GM18870 (cell line): ENCODE data around the gene ITGB1BP1.

ENCODE experiments used
- ATAC-seq: cut with Tn5 transposase; IDR thresholded peaks from one replicate; pipeline ENCODE4 v1.9.1; 2021; ENCODE audit warnings: moderate library complexity; ENCODE audit not compliant: unreplicated experiment

ITGB1BP1 gene

DNA sequence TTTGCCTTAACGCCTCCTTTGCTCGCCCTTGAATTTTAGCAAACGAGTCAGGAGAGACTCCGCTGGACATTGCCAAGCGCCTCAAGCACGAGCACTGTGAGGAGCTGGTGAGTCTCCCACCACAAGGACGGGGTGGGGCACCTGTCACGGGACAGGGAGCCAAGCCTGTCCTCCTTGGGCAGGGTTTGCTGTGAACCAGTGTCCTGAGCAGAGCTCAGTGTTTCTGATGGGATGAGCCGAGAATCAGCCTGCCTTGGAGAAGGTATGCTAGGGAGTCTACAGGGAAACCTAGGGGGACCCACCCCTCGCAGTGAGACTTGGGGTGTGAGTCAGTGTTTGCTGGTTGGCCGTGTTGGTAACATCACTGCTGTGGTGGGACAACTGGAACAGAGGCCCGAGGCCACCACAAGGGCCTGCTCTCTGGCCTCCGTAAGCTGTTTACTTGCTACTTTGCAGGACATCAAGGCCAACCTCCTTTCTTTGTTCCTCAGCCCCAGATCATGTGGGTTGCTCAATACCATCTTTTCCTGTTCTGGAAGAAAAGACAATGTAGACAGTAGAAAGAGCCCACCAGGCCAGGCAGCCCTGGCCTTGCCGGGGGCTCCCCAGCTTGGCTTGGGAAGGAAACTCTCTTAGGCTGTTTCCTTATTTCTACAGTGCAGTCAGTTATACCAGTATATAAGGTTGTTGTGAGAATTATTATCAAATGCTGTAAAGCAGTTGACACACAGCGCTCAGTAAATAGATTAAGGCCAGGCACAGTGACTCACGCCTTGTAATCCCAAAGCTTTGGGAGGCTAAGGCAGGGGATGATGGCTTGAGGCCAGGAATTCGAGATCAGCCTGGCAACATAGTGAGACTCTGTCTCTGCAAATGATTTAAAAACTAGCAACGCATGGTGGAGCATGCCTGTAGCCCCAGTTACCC, 42.4 kb downstream of the ITGB1BP1 start:
- ATAC-seq: no peak

- no peak for ATAC-seq
Observed at GRCh38 chr2:9379391-9379755, 44.0 kb downstream of the ITGB1BP1 start.

- ATAC-seq: no peak
Observed at GRCh38 chr2:9378433-9379390, 44.6 kb downstream of the ITGB1BP1 start.

GRCh38 chr2:9377461-9378097, 45.7 kb downstream of the ITGB1BP1 start:
- no peak for ATAC-seq

- no peak for ATAC-seq
Observed at GRCh38 chr2:9375857-9376428, 47.4 kb downstream of the ITGB1BP1 start.

DNA sequence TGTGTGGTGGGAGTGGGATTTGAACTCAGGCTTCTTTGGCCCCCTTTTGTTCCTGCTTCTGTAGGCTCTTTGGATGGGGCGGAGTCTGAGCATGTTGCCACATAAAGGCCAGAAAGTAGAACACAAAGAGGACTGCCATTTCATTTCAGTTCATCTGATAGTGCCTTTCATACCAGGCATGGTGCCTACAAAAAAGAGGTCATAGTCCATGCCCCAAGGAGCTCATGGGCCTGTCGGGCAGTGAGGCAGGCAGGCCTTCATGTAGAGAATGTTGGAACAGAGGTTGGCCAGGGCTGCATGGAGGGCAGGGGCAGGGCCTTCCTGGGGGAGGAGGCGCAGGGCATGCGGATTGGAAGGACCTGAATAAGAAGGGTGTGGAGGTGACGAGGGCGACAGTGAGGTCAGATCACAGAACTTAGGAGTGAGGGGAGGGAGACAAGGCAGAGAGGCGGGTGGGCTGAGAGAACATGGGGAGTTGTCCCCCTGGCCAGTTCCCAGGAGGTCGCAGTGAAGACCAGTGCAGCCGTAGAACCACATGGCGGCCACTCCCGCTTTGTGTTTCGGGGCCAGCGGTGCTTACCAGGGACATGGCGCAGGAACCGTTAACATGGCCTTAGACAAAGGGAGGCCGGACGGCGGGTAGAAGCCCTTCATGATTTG, 49.1 kb downstream of the ITGB1BP1 start:
- ATAC-seq: no peak

DNA sequence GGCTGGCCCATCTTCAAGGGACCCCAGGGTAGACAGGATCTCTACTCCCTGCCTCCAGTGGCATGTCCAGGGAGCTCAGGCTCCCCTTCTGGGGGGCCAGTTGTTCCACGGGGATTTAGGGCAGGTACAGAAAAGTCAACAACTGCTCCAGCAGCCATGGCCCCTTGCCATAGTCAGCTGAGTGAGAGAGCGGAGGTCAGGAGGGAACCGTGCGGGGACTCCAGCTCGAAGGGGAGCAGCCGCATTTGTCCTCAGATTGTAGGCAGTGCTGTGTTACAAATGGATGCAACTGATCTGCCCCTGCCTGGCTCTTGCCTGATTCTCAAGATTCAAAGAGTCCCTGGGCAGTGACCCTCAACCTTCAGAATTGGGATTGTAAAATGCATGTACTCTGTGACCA, 49.9 kb downstream of the ITGB1BP1 start:
- ATAC-seq: no peak

- no peak for ATAC-seq
Observed at GRCh38 chr2:9373047-9373446, 50.3 kb downstream of the ITGB1BP1 start.

GRCh38 chr2:9370746-9371145, 52.6 kb downstream of the ITGB1BP1 start:
- no peak for ATAC-seq

- no peak for ATAC-seq
Observed at GRCh38 chr2:9366026-9366425, 57.3 kb downstream of the ITGB1BP1 start.

DNA sequence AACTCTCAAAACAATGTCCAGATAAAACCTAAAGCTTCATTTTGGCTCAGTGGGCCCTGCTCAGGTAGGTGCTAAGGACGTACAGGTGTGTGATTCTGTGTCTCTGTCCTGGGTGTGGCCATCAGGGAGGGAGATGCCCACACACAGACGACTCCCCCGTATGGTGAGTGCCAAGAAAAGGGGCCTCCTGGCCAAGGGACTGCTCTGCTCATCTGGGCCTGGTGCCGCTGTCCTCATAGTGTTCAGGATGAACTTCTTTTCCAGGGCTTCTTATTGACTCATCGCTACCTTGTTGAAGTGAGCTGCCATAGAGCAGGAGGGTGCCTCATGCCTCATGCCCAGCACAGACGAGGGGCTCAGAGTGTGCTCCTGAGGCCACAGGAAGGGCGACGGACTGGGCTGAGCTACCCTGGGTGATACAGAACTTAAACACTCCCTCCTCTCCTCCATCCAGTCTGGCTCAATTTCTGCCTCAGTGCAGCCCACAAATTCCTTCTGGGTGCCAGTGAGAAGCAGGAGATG, 57.8 kb downstream of the ITGB1BP1 start:
- no peak for ATAC-seq

GRCh38 chr2:9364791-9365497, 58.4 kb downstream of the ITGB1BP1 start:
- no peak for ATAC-seq

DNA sequence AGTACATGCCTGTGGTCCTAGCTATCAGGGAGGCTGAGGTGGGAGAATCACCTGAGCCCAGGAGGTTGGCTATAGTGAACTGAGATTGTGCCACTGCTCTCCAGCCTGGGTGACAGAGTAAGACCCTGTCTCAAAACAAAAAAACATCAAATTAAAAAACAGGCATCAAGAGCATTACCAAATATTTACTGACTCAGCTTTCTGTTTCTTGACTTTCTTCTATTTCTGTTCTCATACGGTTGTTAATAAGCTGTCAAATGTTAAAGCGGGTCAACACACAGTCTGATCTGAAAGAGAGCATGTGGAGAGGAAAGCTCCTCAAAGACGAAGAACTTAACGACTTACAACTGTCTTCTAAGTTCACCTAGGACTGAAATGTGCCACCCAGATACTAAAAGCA, 59.0 kb downstream of the ITGB1BP1 start:
- no peak for ATAC-seq

DNA sequence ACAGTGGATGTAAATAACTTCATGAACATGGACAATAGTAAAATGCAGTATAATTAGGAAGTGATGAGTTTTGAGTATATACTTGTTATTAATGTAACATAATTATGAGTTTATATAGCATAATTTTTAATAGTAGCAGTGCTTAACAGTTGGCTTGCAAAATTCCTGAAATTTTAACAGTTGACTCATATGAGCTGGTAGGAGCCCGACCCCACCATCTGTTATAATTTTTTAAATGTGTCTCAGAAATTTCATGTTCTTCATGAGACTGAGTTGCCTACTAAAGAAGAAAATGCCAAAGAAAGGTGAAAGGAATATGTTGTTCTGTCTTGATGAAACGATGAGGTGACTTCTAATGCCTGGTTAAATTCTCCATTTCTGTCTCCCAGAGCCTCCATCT, 62.6 kb downstream of the ITGB1BP1 start:
- ATAC-seq: no peak

DNA sequence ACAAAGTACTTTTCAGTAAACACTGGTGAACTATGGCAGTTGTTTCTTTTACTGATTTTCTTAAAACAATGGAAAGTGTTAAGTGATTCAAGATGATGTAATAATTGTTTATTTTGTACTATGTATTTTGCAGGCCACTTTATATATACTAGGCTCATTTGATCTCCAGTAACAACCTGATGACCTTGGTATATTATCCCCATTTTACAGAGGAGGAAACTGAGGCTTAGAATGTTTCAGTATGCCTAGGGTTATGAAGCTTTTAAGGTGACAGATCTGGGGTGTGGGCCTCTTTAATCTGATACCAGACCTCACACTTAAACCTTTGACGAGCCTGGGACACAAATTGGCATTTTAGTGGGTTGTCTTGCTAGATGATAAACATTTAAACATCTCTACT, 63.2 kb downstream of the ITGB1BP1 start:
- no peak for ATAC-seq

DNA sequence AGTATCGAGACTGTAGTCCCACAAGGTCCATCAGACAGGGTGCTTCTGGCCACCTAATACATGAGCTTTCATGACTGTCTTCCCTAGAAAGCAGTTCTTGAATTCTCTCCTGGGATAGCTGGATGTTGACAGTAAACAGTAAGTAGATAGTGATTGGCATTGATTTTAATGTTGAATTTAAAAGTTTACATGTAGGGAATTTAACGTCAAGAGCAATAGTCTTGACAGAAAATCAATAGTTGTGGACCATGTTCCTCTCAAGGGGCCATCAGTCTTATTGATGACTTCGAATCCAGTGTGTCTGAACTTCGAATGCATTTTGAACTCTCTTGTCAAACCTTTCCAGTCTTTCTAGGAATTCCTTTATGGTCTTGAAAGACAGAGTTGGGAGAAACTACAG, 63.9 kb downstream of the ITGB1BP1 start:
- no peak for ATAC-seq

- ATAC-seq: no peak
Observed at GRCh38 chr2:9358846-9359245, 64.5 kb downstream of the ITGB1BP1 start.

GRCh38 chr2:9356261-9356660, 67.1 kb downstream of the ITGB1BP1 start:
- ATAC-seq: no peak

DNA sequence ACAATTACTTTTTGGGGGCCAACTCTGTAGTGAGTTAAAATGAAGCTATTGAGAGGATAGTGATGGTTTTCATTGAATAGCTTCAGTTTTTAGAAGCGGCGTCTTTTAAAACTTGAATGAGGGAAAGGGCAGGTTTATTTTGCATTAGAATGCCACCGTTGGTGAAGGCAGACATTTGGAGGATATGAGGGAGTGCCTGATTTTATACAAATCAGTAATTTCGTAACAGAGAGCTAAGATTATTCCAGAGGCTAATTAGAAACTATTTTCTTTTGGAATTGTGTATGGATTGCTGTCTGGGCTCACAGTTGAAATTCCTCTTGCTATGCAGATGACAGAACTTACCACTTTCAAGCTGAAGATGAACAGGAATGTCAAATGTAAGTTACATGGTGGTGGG, 67.6 kb downstream of the ITGB1BP1 start:
- no peak for ATAC-seq

DNA sequence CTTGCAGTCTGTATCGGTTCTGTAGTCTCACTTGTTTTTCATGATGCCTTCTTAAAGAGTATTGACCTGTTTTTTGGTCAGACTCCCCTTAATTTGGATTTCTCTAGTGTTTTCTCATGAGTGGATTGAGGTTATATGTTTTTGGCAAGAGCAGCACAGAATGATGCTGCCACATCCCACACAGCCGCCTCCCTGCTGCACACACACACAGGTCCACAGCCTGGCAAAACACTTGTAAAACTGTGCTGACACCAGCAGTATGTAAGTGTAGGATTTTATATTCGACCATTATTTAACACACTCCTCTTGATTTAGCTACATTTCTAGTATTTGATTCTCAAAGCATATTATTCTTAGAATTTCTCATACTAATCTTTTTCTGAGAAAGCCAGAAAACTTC, 68.1 kb downstream of the ITGB1BP1 start:
- no peak for ATAC-seq
